Testis (tissue), 3 donors: ENCODE data around the gene TACO1. TPM values are rescaled to one million over a fixed set of nuclear protein-coding genes. Genes with fewer than 3 reads are reported as not detected.

Source experiments
- DNase-seq: peaks from one replicate; pipeline ENCODE4 v3.0.0-alpha.2; 2019
- H3K27ac ChIP-seq, 2 donors: fragments of 200-600 bp; sonication (generic); one replicate each; pipeline ENCODE4 v1.5.1; 2019
- H3K27me3 ChIP-seq: fragments of 200-600 bp; sonication (generic); one replicate; pipeline ENCODE4 v1.5.1; 2019
- H3K36me3 ChIP-seq: fragments of 200-600 bp; sonication (generic); one replicate; pipeline ENCODE4 v1.5.1; 2017; ENCODE audit warnings: low read depth; ENCODE audit errors: missing control alignments
- H3K4me1 ChIP-seq: fragments of 200-600 bp; sonication (generic); one replicate; pipeline ENCODE4 v1.5.1; 2019
- H3K4me3 ChIP-seq, 2 donors: fragments of 200-600 bp; sonication (generic); one replicate each; pipeline ENCODE4 v1.5.1; 2017 to 2019
- H3K9me3 ChIP-seq: fragments of 200-600 bp; sonication (generic); one replicate; pipeline ENCODE4 v1.5.1; 2017
- POLR2A ChIP-seq: fragments of 450-650 bp; IDR thresholded peaks from one replicate; pipeline ENCODE4 v1.6.1; 2017; ENCODE audit warnings: antibody characterized with exemption, mild to moderate bottlenecking, moderate library complexity
- WGBS, 2 donors: methylation state at CpG; one replicate each; pipeline ENCODE4 v1.1.5; 2018; 5-methylcytosine and 5-hydroxymethylcytosine counted together
- intact Hi-C: fragments of 100-400 bp; cut with DNase I; formaldehyde crosslinking; loops from one replicate; pipeline ENCODE4 v1.15.1; 2023; ENCODE audit warnings: low total_unique reads
- polyA plus RNA-seq: library from polyadenylated mRNA; stranded (reverse); fragments of 350-450 nt; fragmentation: Illumina TruSeq; extraction: RNeasy Lipid Tissue Mini Kit (QIAGEN cat#74804); gene quantifications from one replicate; pipeline ENCODE4 v1.2.3, GENCODE V29; 2014; ENCODE audit warnings: low read depth, low replicate concordance; ENCODE audit not compliant: insufficient read depth
- total RNA-seq, 2 donors: library from RNA; depleted of rRNA; stranded (reverse); fragments of >200 nt; gene quantifications; one replicate each; pipeline ENCODE4 v1.2.3, GENCODE V29; 2016
- TF ChIP-seq, protein P1 (sequence below), 3 experiments: fragments of 450-650 bp in 2 of 3; fragments of 200-600 bp in 1 of 3; sonication (generic) in 1 of 3; IDR thresholded peaks; one replicate each; pipeline ENCODE4 v1.5.1; 2016 to 2019; ENCODE audit warnings: antibody characterized with exemption in 3 of 3, mild to moderate bottlenecking in 2 of 3, moderate library complexity in 1 of 3

TACO1 gene
- total and polyA plus RNA-seq, 3 donors from 2014 or later, result 19.2 to 28.0 (median 22.3) TPM

DNA sequence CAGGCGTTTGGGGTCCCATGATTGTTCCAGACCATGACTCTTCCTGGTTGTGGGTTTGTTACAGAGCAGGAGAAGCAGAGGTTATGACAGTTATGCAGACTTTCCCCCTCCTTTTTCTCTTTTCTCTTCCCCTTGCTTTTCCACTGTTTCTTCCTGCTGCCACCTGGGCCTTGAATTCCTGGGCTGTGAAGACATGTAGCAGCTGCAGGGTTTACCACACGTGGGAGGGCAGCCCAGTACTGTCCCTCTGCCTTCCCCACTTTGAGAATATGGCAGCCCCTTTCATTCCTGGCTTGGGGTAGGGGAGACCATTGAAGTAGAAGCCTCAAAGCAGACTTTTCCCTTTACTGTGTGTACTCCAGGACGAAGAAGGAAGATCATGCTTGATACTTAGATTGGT lies 7.9 kb upstream of the TACO1 start:
- intact Hi-C loops, result no loop called here
- Histone ChIP-seq H3K27me3 (no peaks in the 10 kb centered on the region), H3K4me3 (no peak overlapping the region), H3K36me3 (no peaks in the 10 kb centered on the region), H3K27ac (no peak overlapping the region), H3K9me3 (no peaks in the 10 kb centered on the region), H3K4me1 (no peaks in the 10 kb centered on the region)
- no peak for TF ChIP-seq POLR2A
- no peak for DNase-seq
- 83 to 86% methylated on average over 3 of the region's 3 CpGs for WGBS, 2 donors

DNA sequence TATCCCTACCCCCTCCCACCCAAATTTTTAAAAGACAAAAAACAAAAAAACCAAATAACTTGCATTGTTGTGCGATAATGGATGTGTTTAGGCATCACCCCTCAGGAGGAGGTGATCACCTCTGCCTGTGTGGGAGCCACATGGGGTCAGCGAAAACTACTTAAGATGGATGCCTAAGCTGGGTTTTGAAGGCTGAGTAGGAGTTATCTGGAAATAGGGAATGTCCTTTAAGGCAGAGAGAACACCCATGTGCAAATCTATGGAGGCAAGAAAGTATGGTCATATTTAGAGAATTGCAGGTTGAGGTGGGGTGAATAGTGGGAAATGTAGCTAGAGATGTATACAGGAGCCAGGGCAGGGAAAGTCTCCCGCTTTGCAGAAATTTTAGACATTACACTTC lies 5.6 kb upstream of the TACO1 start:
- H3K27me3 ChIP-seq, result no peaks in the 10 kb centered on the region
- H3K4me1 ChIP-seq, result peaks cover 1% of the 10 kb centered on the region
- intact Hi-C loops, result no loop called here
- TF ChIP-seq POLR2A, result no peak
- TF ChIP-seq, protein P1, sequence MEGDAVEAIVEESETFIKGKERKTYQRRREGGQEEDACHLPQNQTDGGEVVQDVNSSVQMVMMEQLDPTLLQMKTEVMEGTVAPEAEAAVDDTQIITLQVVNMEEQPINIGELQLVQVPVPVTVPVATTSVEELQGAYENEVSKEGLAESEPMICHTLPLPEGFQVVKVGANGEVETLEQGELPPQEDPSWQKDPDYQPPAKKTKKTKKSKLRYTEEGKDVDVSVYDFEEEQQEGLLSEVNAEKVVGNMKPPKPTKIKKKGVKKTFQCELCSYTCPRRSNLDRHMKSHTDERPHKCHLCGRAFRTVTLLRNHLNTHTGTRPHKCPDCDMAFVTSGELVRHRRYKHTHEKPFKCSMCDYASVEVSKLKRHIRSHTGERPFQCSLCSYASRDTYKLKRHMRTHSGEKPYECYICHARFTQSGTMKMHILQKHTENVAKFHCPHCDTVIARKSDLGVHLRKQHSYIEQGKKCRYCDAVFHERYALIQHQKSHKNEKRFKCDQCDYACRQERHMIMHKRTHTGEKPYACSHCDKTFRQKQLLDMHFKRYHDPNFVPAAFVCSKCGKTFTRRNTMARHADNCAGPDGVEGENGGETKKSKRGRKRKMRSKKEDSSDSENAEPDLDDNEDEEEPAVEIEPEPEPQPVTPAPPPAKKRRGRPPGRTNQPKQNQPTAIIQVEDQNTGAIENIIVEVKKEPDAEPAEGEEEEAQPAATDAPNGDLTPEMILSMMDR (IDR thresholded peaks at IDR 0.05), result no peak
- H3K36me3 ChIP-seq, result no peaks in the 10 kb centered on the region
- no peak overlapping the region for H3K27ac ChIP-seq
- no peak overlapping the region for H3K4me3 ChIP-seq
- H3K9me3 ChIP-seq, result no peaks in the 10 kb centered on the region
- 98 to 99% methylated on average over 3 of the region's 3 CpGs for WGBS, 2 donors
- no peak for DNase-seq

DNA sequence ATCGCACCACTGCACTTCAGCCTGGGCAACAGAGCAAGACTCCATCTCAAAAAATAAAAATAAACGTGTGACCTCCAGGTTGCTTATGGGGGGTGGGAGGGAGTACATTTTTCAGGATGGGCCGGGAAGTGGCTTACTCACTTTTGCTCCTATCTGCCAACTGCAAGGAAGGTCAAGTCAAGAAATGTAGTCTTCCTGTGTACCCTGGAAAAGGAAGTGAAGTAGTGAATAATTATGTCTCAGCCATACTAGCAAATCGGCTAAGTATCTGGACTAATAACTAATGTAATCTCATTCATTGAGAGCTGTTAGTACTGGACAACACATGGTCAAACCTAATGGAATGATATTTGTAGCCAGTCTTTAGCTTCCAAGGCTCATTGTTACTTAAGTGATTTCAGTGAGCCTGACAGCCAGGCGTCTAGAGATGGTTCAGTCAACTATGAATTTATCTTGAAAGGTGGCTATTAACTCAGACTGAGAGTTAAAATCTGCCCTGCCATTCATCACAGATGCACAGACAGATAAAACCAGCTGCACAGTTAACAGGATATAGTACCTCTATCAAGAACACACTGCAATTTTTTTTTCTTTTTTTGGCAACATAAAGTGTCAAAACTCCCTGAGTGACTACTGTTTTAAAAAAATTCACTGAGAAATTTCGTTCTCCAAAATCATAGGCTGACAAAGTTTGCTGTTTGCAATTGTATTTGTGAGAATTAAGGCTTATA lies 3.7 kb upstream of the TACO1 start:
- no peak for DNase-seq
- H3K27ac ChIP-seq, result no peak overlapping the region
- no peaks in the 10 kb centered on the region for H3K27me3 ChIP-seq
- intact Hi-C loops, result no loop called here
- WGBS, 2 donors, result 64 to 77% methylated on average over 6 of the region's 6 CpGs
- H3K36me3 ChIP-seq, result no peaks in the 10 kb centered on the region
- peaks cover 13% of the 10 kb centered on the region for H3K4me1 ChIP-seq
- TF ChIP-seq, protein P1 (IDR thresholded peaks at IDR 0.05), result no peak
- no peak for TF ChIP-seq POLR2A
- no peaks in the 10 kb centered on the region for H3K9me3 ChIP-seq
- H3K4me3 ChIP-seq, result no peak overlapping the region

DNA sequence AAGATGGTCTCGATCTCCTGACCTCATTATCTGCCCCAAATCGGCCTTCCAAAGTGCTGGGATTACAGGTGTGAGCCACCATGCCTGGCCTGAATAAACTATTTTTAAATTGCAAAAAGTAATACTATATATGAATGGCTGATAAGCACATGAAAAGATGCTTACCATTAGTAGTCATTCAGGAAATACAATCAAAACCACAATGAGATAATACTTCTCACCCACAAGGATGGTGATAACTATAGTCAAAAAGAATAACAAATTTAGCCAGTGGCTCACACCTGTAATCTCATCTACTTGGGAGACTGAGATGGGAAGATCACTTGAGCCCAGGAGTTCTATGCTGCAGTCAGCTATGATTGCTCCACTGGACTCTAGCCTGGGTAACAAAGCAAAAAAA lies 2.4 kb upstream of the TACO1 start:
- Histone ChIP-seq H3K4me1 (peaks cover 14% of the 10 kb centered on the region), H3K9me3 (no peaks in the 10 kb centered on the region), H3K36me3 (no peaks in the 10 kb centered on the region), H3K27me3 (no peaks in the 10 kb centered on the region), H3K4me3 (no peak overlapping the region), H3K27ac (no peak overlapping the region)
- no peak for DNase-seq
- TF ChIP-seq POLR2A, result no peak
- TF ChIP-seq, protein P1 (IDR thresholded peaks at IDR 0.05), result no peak
- intact Hi-C loops, result no loop called here
- whole genome bisulfite sequencing, 2 donors, result 91 to 95% methylated on average over 2 of the region's 2 CpGs

DNA sequence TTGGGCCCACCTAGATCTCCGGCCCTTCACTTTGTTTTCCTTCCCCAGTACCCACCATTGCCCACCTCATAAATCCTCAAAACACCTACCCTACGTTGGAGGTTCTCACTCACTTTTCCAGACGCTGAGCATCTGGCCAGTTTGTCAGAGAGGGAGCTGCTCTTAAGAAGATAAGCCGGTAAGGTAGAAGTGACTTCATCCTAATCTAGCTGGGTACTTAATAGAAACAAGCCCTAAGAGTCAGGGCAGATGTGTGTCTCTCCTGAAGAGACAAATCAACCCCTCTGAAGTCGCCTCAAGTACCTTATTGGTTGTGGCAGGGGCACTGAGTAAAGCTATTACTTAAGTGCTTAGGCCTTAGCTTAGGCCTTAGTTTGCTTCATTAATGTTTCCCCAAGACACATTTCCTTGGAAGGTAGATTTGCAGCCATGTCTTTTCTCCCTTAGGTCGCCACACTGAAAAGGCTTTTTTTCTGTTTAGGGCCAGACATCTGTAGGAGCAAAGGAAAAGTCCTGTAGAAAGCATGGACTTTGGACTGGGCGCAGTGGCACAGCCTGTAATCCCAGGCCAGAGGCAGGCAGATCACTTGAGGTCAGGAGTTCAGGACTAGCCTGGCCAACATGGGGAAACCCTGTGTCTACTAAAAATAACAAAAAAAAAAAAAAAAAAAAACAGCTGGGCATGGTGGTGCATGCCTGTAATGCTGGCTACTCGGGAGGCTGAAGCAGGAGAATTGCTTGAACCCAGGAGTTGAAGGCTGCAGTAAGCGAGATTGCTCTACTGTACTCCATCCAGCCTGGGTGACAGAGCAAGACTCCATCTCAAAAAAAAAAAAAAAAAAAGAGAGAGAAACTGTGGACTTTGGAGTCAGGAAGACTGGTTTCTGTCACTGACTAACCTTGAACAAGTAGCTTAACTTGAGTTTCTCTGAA lies 1.0 kb downstream of the TACO1 start:
- 39 to 44% methylated on average over 9 of the region's 9 CpGs for WGBS, 2 donors
- Histone ChIP-seq H3K27me3 (no peaks in the 10 kb centered on the region), H3K9me3 (no peaks in the 10 kb centered on the region), H3K36me3 (no peaks in the 10 kb centered on the region), H3K27ac (peak overlapping the region; percentile 28 to 81), H3K4me1 (peaks cover 14% of the 10 kb centered on the region), H3K4me3 (peak overlapping the region; percentile 79 to 82)
- intact Hi-C loops, result no loop called here
- no peak for TF ChIP-seq POLR2A
- TF ChIP-seq, protein P1 (IDR thresholded peaks at IDR 0.05), result no peak
- no peak for DNase-seq
